HepG2 (cell line): Measurements from ENCODE around the gene CHDH. TPM values are rescaled to one million over a fixed set of nuclear protein-coding genes. Genes with fewer than 3 reads are reported as not detected.

Experiments
- AGO1 ChIP-seq: fragments of 200-400 bp; formaldehyde crosslinking; IDR thresholded peaks from 2 replicates; pipeline ENCODE4 v1.6.1; 2017; ENCODE audit warnings: mild to moderate bottlenecking, low read depth, low read length, moderate library complexity; ENCODE audit not compliant: poor library complexity, severe bottlenecking
- ATF2 ChIP-seq: sonication (generic); formaldehyde crosslinking; IDR thresholded peaks from 2 replicates; pipeline ENCODE4 v1.4.0; 2020; ENCODE audit warnings: missing genetic modification reagents
- CREBL2 ChIP-seq: sonication (generic); formaldehyde crosslinking; IDR thresholded peaks from 2 replicates; pipeline ENCODE4 v1.8.1; 2023; ENCODE audit warnings: missing genetic modification reagents, mild to moderate bottlenecking, borderline replicate concordance
- GABPB1 ChIP-seq: IDR thresholded peaks from 2 replicates; pipeline ENCODE4 v1.6.1; 2016; ENCODE audit warnings: mild to moderate bottlenecking, missing genetic modification reagents, moderate library complexity, missing compliant biosample characterization
- KLF15 ChIP-seq: sonication (generic); formaldehyde crosslinking; IDR thresholded peaks from 2 replicates; pipeline ENCODE4 v1.8.1; 2023; ENCODE audit warnings: borderline replicate concordance, mild to moderate bottlenecking, inconsistent platforms, missing genetic modification reagents, mixed read lengths
- KMT2B ChIP-seq: IDR thresholded peaks from 2 replicates; pipeline ENCODE4 v1.6.1; 2016; ENCODE audit warnings: missing genetic modification reagents, missing compliant biosample characterization
- NFE2L2 ChIP-seq: fragments of 150-350 bp; IDR thresholded peaks from 2 replicates; pipeline ENCODE4 v1.6.1; 2014; ENCODE audit warnings: low read length
- NFKB2 ChIP-seq: sonication (generic); formaldehyde crosslinking; IDR thresholded peaks from 2 replicates; pipeline ENCODE4 v1.4.0; 2020; ENCODE audit warnings: missing genetic modification reagents, borderline replicate concordance
- NPAS2 ChIP-seq: sonication (generic); formaldehyde crosslinking; IDR thresholded peaks from 2 replicates; pipeline ENCODE4 v1.8.0; 2022; ENCODE audit warnings: mild to moderate bottlenecking, missing genetic modification reagents, borderline replicate concordance
- RARA ChIP-seq: IDR thresholded peaks from 2 replicates; pipeline ENCODE4 v1.6.1; 2016; ENCODE audit warnings: missing genetic modification reagents, missing compliant biosample characterization
- SMYD3 ChIP-seq: sonication (generic); formaldehyde crosslinking; IDR thresholded peaks from 2 replicates; pipeline ENCODE4 v1.8.1; 2023; ENCODE audit warnings: mild to moderate bottlenecking, missing genetic modification reagents
- WIZ ChIP-seq: sonication (generic); formaldehyde crosslinking; IDR thresholded peaks from 2 replicates; pipeline ENCODE4 v1.5.1; 2020; ENCODE audit warnings: mild to moderate bottlenecking, missing genetic modification reagents
- ZFP1 ChIP-seq: IDR thresholded peaks from 2 replicates; pipeline ENCODE4 v1.6.1; 2016
- ZKSCAN5 ChIP-seq: sonication (generic); formaldehyde crosslinking; IDR thresholded peaks from 2 replicates; pipeline ENCODE4 v1.5.1; 2020; ENCODE audit warnings: mild to moderate bottlenecking, missing genetic modification reagents
- ZNF329 ChIP-seq: sonication (generic); formaldehyde crosslinking; IDR thresholded peaks from 2 replicates; pipeline ENCODE4 v1.9.0; 2021; ENCODE audit warnings: low read depth, mild to moderate bottlenecking, missing genetic modification reagents
- ZNF570 ChIP-seq: sonication (generic); formaldehyde crosslinking; IDR thresholded peaks from 2 replicates; pipeline ENCODE4 v1.4.0; 2020; ENCODE audit warnings: mild to moderate bottlenecking, missing genetic modification reagents, borderline replicate concordance
- ZNF749 ChIP-seq: sonication (generic); formaldehyde crosslinking; IDR thresholded peaks from 2 replicates; pipeline ENCODE4 v1.8.0; 2022; ENCODE audit warnings: mild to moderate bottlenecking, missing genetic modification reagents, moderate library complexity, borderline replicate concordance
- ZNF850 ChIP-seq: sonication (generic); formaldehyde crosslinking; conservative IDR thresholded peaks from 2 replicates; pipeline ENCODE4 v1.9.0; 2021; ENCODE audit warnings: mild to moderate bottlenecking, missing genetic modification reagents
- polyA plus RNA-seq, 8 experiments: library from polyadenylated mRNA; depleted of rRNA in 3 of 8; stranded (reverse) in 7 of 8; unstranded in 1 of 8; fragments of >200 nt; fragmentation: Illumina TruSeq in 4 of 8; extraction: Trizol in 4 of 8; gene quantifications; 2 replicates each; pipeline versions ENCODE4 v1.2.1 to v1.2.3, GENCODE V29; 2011 to 2016; ENCODE audit warnings: low read depth in 4 of 8, missing spikeins in 1 of 8, mixed read lengths in 1 of 8; ENCODE audit not compliant: insufficient read depth in 1 of 8
- total RNA-seq, 5 experiments: library from RNA; depleted of rRNA; stranded (reverse); fragments of >200 nt; fragmentation: Illumina TruSeq; extraction: Trizol; gene quantifications; 2 replicates each; pipeline ENCODE4 v1.2.3, GENCODE V29; 2016; ENCODE audit warnings: low read depth in 1 of 5
- TF ChIP-seq, protein P1 (sequence below): sonication (generic); formaldehyde crosslinking; conservative IDR thresholded peaks from 2 replicates; pipeline ENCODE4 v1.4.0; 2020; ENCODE audit warnings: missing genetic modification reagents
- TF ChIP-seq, protein P2 (sequence below): sonication (generic); formaldehyde crosslinking; IDR thresholded peaks from 2 replicates; pipeline ENCODE4 v1.4.0; 2020; ENCODE audit warnings: mild to moderate bottlenecking, low read depth, missing genetic modification reagents
- TF ChIP-seq, protein P3 (sequence below): sonication (generic); formaldehyde crosslinking; IDR thresholded peaks from 2 replicates; pipeline ENCODE4 v1.4.0; 2020; ENCODE audit warnings: missing genetic modification reagents, borderline replicate concordance

The CHDH gene
- total and polyA plus RNA-seq, 2 of the 13 experiments (the other 11 are each of a cell fraction or from before 2014, with no cell fraction given) = 28.1 to 48.9 TPM

- 0 out of 2 replicates have a peak, but pooled peaks have one; percentile 33 for TF ChIP-seq NPAS2
- TF ChIP-seq ATF2 (CRISPR knock-in tag) = no peak
- TF ChIP-seq GABPB1 (CRISPR knock-in tag) = peak; percentile 20; the same call in 1 of the 2 replicates
- TF ChIP-seq NFE2L2 = no peak
- TF ChIP-seq ZKSCAN5 (CRISPR knock-in tag) = no peak
- TF ChIP-seq WIZ (CRISPR knock-in tag) = no peak
- TF ChIP-seq ZNF570 (CRISPR knock-in tag) = no peak
- no peak for TF ChIP-seq NFKB2
- TF ChIP-seq SMYD3 (CRISPR knock-in tag) = no peak
- no peak for TF ChIP-seq ZNF850 (CRISPR knock-in tag)
- TF ChIP-seq, protein P1, sequence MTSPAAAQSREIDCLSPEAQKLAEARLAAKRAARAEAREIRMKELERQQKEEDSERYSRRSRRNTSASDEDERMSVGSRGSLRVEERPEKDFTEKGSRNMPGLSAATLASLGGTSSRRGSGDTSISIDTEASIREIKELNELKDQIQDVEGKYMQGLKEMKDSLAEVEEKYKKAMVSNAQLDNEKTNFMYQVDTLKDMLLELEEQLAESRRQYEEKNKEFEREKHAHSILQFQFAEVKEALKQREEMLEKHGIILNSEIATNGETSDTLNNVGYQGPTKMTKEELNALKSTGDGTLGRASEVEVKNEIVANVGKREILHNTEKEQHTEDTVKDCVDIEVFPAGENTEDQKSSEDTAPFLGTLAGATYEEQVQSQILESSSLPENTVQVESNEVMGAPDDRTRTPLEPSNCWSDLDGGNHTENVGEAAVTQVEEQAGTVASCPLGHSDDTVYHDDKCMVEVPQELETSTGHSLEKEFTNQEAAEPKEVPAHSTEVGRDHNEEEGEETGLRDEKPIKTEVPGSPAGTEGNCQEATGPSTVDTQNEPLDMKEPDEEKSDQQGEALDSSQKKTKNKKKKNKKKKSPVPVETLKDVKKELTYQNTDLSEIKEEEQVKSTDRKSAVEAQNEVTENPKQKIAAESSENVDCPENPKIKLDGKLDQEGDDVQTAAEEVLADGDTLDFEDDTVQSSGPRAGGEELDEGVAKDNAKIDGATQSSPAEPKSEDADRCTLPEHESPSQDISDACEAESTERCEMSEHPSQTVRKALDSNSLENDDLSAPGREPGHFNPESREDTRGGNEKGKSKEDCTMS (CRISPR knock-in tag) = no peak
- no peak for TF ChIP-seq CREBL2
- TF ChIP-seq, protein P2, sequence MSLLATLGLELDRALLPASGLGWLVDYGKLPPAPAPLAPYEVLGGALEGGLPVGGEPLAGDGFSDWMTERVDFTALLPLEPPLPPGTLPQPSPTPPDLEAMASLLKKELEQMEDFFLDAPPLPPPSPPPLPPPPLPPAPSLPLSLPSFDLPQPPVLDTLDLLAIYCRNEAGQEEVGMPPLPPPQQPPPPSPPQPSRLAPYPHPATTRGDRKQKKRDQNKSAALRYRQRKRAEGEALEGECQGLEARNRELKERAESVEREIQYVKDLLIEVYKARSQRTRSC (CRISPR knock-in tag) = no peak
- no peak for TF ChIP-seq AGO1
- TF ChIP-seq ZNF329 (CRISPR knock-in tag) = no peak
- TF ChIP-seq, protein P3, sequence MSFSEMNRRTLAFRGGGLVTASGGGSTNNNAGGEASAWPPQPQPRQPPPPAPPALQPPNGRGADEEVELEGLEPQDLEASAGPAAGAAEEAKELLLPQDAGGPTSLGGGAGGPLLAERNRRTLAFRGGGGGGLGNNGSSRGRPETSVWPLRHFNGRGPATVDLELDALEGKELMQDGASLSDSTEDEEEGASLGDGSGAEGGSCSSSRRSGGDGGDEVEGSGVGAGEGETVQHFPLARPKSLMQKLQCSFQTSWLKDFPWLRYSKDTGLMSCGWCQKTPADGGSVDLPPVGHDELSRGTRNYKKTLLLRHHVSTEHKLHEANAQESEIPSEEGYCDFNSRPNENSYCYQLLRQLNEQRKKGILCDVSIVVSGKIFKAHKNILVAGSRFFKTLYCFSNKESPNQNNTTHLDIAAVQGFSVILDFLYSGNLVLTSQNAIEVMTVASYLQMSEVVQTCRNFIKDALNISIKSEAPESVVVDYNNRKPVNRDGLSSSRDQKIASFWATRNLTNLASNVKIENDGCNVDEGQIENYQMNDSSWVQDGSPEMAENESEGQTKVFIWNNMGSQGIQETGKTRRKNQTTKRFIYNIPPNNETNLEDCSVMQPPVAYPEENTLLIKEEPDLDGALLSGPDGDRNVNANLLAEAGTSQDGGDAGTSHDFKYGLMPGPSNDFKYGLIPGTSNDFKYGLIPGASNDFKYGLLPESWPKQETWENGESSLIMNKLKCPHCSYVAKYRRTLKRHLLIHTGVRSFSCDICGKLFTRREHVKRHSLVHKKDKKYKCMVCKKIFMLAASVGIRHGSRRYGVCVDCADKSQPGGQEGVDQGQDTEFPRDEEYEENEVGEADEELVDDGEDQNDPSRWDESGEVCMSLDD (CRISPR knock-in tag) = no peak
- no peak for TF ChIP-seq KMT2B (CRISPR knock-in tag)
- TF ChIP-seq ZNF749 = no peak
- peak; percentile 88 for TF ChIP-seq RARA (CRISPR knock-in tag)
- TF ChIP-seq ZFP1 (CRISPR knock-in tag) = no peak; the same call in 1 of the 2 replicates
- 0 out of 2 replicates have a peak, but pooled peaks have one; percentile 21 for TF ChIP-seq KLF15 (CRISPR knock-in tag)
Observed at GRCh38 chr3:53843195-53844177, 2.7 kb downstream of the CHDH start (continued).
